Panc1 (cell line): ENCODE data around the gene CFAP221. TPM values are rescaled to one million over a fixed set of nuclear protein-coding genes. Genes with fewer than 3 reads are reported as not detected.

ENCODE experiments used
- ATAC-seq: fragments of 200-7000 bp; cut with Tn5 transposase; 2 replicates; pipeline ENCODE4 v1.9.1; 2020; ENCODE audit warnings: mild to moderate bottlenecking, moderate library complexity
- BruUV-seq: library from RNA; stranded (reverse); fragments of 400-500 nt; replicated peaks from 2 replicates; lab custom pipeline; 2021; lab: Mats Ljungman, UMichigan
- CTCF ChIA-PET: fragments of 300-600 bp; sonication (Branson Sonifier 250); formaldehyde crosslinking; loops from one replicate; lab custom pipeline; 2022; ENCODE audit warnings: antibody characterized with exemption; lab: Charles Lee
- POLR2A ChIA-PET: fragments of 300-600 bp; sonication (Branson Sonifier 250); formaldehyde crosslinking; loops from one replicate; lab custom pipeline; 2022; ENCODE audit warnings: antibody characterized with exemption; lab: Charles Lee
- DNase-seq: peaks from one replicate; pipeline ENCODE4 v3.0.0-alpha.2; 2010; ENCODE audit warnings: low read depth, low spot score
- H3K27ac ChIP-seq: 2 replicates; pipeline ENCODE4 v1.5.1; 2011; ENCODE audit warnings: mild to moderate bottlenecking, low read length, inconsistent platforms
- H3K27me3 ChIP-seq: fragments of 200-500 bp; sonication (Bioruptor generic); 2 replicates; pipeline ENCODE4 v1.6.0; 2014; ENCODE audit warnings: low read length, inconsistent platforms; ENCODE audit not compliant: control insufficient read depth, insufficient read depth
- H3K36me3 ChIP-seq: fragments of 200-500 bp; sonication (Bioruptor generic); 2 replicates; pipeline ENCODE4 v1.5.1; 2014; ENCODE audit warnings: inconsistent platforms, mild to moderate bottlenecking, low read length, moderate library complexity; ENCODE audit not compliant: control insufficient read depth, insufficient read depth
- H3K4me1 ChIP-seq: 2 replicates; pipeline ENCODE4 v1.5.1; 2011; ENCODE audit warnings: inconsistent platforms, mild to moderate bottlenecking, low read length, moderate library complexity; ENCODE audit not compliant: control insufficient read depth, insufficient read depth
- H3K4me3 ChIP-seq, 2 experiments: 2 replicates each; pipeline ENCODE4 v1.5.1; 2011 to 2012; ENCODE audit warnings: low read depth in 2 of 2, low read length in 2 of 2, mild to moderate bottlenecking in 2 of 2, inconsistent platforms in 1 of 2, moderate library complexity in 1 of 2
- H3K9me3 ChIP-seq: fragments of 200-500 bp; sonication (Bioruptor generic); 2 replicates; pipeline ENCODE4 v1.5.1; 2014; ENCODE audit warnings: low read depth, mild to moderate bottlenecking, inconsistent platforms, low read length, moderate library complexity; ENCODE audit not compliant: control insufficient read depth, insufficient read depth
- CTCF ChIP-seq: fragments of 450-650 bp; IDR thresholded peaks from 2 replicates; pipeline ENCODE4 v1.5.1; 2017; ENCODE audit warnings: mild to moderate bottlenecking
- POLR2AphosphoS5 ChIP-seq: IDR thresholded peaks from 2 replicates; pipeline ENCODE4 v1.6.1; 2012; ENCODE audit warnings: mild to moderate bottlenecking, low read depth, low read length, moderate library complexity
- SIN3A ChIP-seq: IDR thresholded peaks from 2 replicates; pipeline ENCODE4 v1.6.1; 2012; ENCODE audit warnings: low read depth, mild to moderate bottlenecking, low read length, moderate library complexity, borderline replicate concordance; ENCODE audit not compliant: insufficient read depth
- TCF7L2 ChIP-seq: IDR thresholded peaks from 2 replicates; pipeline ENCODE4 v1.6.1; 2011; ENCODE audit warnings: mild to moderate bottlenecking, low read depth, low read length, inconsistent platforms
- in situ Hi-C: cut with HindIII; loops from 2 replicates; pipeline ENCODE4 v1.10.0; 2016; ENCODE audit warnings: low sequenced_read_pairs, low pct_unique_long_range_greater_than_20kb
- intact Hi-C: fragments of 100-400 bp; cut with micrococcal nuclease; formaldehyde crosslinking; loops from one replicate; pipeline ENCODE4 v1.10.0; 2022; ENCODE audit not compliant: unreplicated experiment
- total RNA-seq: library from RNA; stranded (reverse); gene quantifications from one replicate; pipeline ENCODE4 v1.2.1, GENCODE V29; 2021; ENCODE audit not compliant: unreplicated experiment
- TF ChIP-seq, protein P1 (sequence below), 2 experiments: IDR thresholded peaks; 2 replicates each; pipeline ENCODE4 v1.6.1; 2011 to 2012; ENCODE audit warnings: low read depth in 2 of 2, control low read depth in 1 of 2, low read length in 1 of 2, mild to moderate bottlenecking in 1 of 2, moderate library complexity in 1 of 2; ENCODE audit not compliant: insufficient read depth in 1 of 2

The CFAP221 gene
- total RNA-seq, 1 experiment from 2014 or later = not detected

GRCh38 chr2:119550856-119551255, 6.6 kb downstream of the CFAP221 start:
- ChIA-PET POLR2A (no interaction called here), CTCF (no interaction called here)
- H3K27ac ChIP-seq = no peak overlapping the region
- no TSS peak for BruUV-seq
- no peak for ATAC-seq
- H3K9me3 ChIP-seq = no peaks in the 10 kb centered on the region
- TF ChIP-seq SIN3A (no peak), CTCF (no peak), POLR2AphosphoS5 (no peak), TCF7L2 (no peak)
- TF ChIP-seq, protein P1, sequence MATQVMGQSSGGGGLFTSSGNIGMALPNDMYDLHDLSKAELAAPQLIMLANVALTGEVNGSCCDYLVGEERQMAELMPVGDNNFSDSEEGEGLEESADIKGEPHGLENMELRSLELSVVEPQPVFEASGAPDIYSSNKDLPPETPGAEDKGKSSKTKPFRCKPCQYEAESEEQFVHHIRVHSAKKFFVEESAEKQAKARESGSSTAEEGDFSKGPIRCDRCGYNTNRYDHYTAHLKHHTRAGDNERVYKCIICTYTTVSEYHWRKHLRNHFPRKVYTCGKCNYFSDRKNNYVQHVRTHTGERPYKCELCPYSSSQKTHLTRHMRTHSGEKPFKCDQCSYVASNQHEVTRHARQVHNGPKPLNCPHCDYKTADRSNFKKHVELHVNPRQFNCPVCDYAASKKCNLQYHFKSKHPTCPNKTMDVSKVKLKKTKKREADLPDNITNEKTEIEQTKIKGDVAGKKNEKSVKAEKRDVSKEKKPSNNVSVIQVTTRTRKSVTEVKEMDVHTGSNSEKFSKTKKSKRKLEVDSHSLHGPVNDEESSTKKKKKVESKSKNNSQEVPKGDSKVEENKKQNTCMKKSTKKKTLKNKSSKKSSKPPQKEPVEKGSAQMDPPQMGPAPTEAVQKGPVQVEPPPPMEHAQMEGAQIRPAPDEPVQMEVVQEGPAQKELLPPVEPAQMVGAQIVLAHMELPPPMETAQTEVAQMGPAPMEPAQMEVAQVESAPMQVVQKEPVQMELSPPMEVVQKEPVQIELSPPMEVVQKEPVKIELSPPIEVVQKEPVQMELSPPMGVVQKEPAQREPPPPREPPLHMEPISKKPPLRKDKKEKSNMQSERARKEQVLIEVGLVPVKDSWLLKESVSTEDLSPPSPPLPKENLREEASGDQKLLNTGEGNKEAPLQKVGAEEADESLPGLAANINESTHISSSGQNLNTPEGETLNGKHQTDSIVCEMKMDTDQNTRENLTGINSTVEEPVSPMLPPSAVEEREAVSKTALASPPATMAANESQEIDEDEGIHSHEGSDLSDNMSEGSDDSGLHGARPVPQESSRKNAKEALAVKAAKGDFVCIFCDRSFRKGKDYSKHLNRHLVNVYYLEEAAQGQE (IDR thresholded peaks at IDR 0.05; ENCODE audit: insufficient read depth in 1 of 2, low read depth in 2 of 2, low read length in 1 of 2) = no peak
- no peak overlapping the region for H3K4me3 ChIP-seq
- no peaks in the 10 kb centered on the region for H3K4me1 ChIP-seq
- H3K27me3 ChIP-seq = peaks cover 7% of the 10 kb centered on the region
- intact Hi-C loops = no loop called here
- no peak for DNase-seq
- in situ Hi-C loops = no loop called here
- no peaks in the 10 kb centered on the region for H3K36me3 ChIP-seq

- peaks cover 2% of the 10 kb centered on the region; the same call in 1 of the 2 replicates for H3K27me3 ChIP-seq
- in situ Hi-C loops = no loop called here
- TF ChIP-seq POLR2AphosphoS5 (no peak), CTCF (no peak), TCF7L2 (no peak), SIN3A (no peak)
- TF ChIP-seq, protein P1 (IDR thresholded peaks at IDR 0.05; ENCODE audit: insufficient read depth in 1 of 2, low read depth in 2 of 2, low read length in 1 of 2) = no peak
- no peak for ATAC-seq
- no peak overlapping the region for H3K27ac ChIP-seq
- no peaks in the 10 kb centered on the region for H3K9me3 ChIP-seq
- POLR2A ChIA-PET = no interaction called here
- BruUV-seq = no TSS peak
- H3K36me3 ChIP-seq = no peaks in the 10 kb centered on the region
- CTCF ChIA-PET = no interaction called here
- no peak for DNase-seq
- H3K4me1 ChIP-seq = no peaks in the 10 kb centered on the region
- intact Hi-C loops = no loop called here
- H3K4me3 ChIP-seq = no peak overlapping the region
These were observed 8.7 kb downstream of the CFAP221 start for GRCh38 chr2:119552902-119553301.
